SK-N-MC (cell line): ENCODE measurements around the gene SUN2.

ENCODE experiments used
- EZH2 ChIP-seq: fragments of 200-600 bp; sonication (generic); IDR thresholded peaks from one replicate; pipeline ENCODE4 v1.6.1; 2017; ENCODE audit warnings: antibody characterized with exemption
- FOXP2 ChIP-seq: optimal IDR thresholded peaks from 2 replicates; pipeline ENCODE3; 2011; ENCODE audit warnings: mild to moderate bottlenecking, moderate library complexity; ENCODE audit not compliant: insufficient read depth; ENCODE audit errors: extremely low read length, control extremely low read depth
- POLR2AphosphoS5 ChIP-seq: IDR thresholded peaks from 2 replicates; pipeline ENCODE4 v1.6.1; 2012; ENCODE audit warnings: mild to moderate bottlenecking, low read depth, low read length, borderline replicate concordance

- TF ChIP-seq POLR2AphosphoS5 (no peak), EZH2 (no peak), FOXP2 (no peak)
These were observed 2.6 kb upstream of the SUN2 start for GRCh38 chr22:38758276-38758945.
